Esophagus squamous epithelium (tissue), 5 donors: Measurements from ENCODE around the gene PLXNB2. TPM values are rescaled to one million over a fixed set of nuclear protein-coding genes. Genes with fewer than 3 reads are reported as not detected.
A peak's percentile ranks its signal among the peaks of the same experiment; 100 is the strongest.

ENCODE experiments used
- DNase-seq: peaks from one replicate; lab custom pipeline; 2025; lab: John Stamatoyannopoulos, UW
- H3K27ac ChIP-seq, 4 donors: fragments of 200-600 bp; sonication (generic); one replicate each; pipeline ENCODE4 v1.5.1; 2016 to 2019; ENCODE audit warnings: mild to moderate bottlenecking in 1 of 4
- H3K27me3 ChIP-seq, 4 donors: fragments of 200-600 bp; sonication (generic); 1 replicate in 3 of 4; 2 replicates in 1 of 4; pipeline versions ENCODE4 v1.5.1 to v1.6.0; 2017 to 2021; ENCODE audit warnings: antibody characterized with exemption in 1 of 4
- H3K36me3 ChIP-seq, 3 donors: fragments of 200-600 bp; sonication (generic); one replicate each; pipeline ENCODE4 v1.5.1; 2016 to 2019
- H3K4me1 ChIP-seq, 3 donors: fragments of 200-600 bp; sonication (generic); one replicate each; pipeline ENCODE4 v1.5.1; 2017 to 2019
- H3K4me3 ChIP-seq, 4 donors: fragments of 200-600 bp; sonication (generic); 1 replicate in 3 of 4; 2 replicates in 1 of 4; pipeline ENCODE4 v1.5.1; 2016 to 2019; ENCODE audit warnings: mild to moderate bottlenecking in 2 of 4, moderate library complexity in 1 of 4
- H3K9me3 ChIP-seq, 3 donors: fragments of 200-600 bp; sonication (generic); one replicate each; pipeline ENCODE4 v1.5.1; 2016 to 2019
- CTCF ChIP-seq, 6 experiments: fragments of 450-650 bp in 4 of 6; fragments of 200-600 bp in 2 of 6; sonication (generic) in 2 of 6; IDR thresholded peaks; one replicate each; pipeline ENCODE4 v1.5.1; 2016 to 2019; ENCODE audit warnings: antibody characterized with exemption in 6 of 6, mild to moderate bottlenecking in 4 of 6, moderate library complexity in 4 of 6
- POLR2A ChIP-seq, 4 donors: fragments of 450-650 bp; IDR thresholded peaks; one replicate each; pipeline ENCODE4 v1.6.1; 2017; ENCODE audit warnings: antibody characterized with exemption in 4 of 4, mild to moderate bottlenecking in 4 of 4, moderate library complexity in 3 of 4
- WGBS, 2 donors: methylation state at CpG; one replicate each; pipeline ENCODE4 v1.1.5; 2018; 5-methylcytosine and 5-hydroxymethylcytosine counted together
- intact Hi-C: fragments of 100-400 bp; cut with DNase I; formaldehyde crosslinking; loops from one replicate; pipeline ENCODE4 v1.15.0; 2022
- total RNA-seq, 4 donors: library from RNA; depleted of rRNA; stranded (reverse); fragments of >200 nt; gene quantifications; one replicate each; pipeline ENCODE4 v1.1.0, GENCODE V29; 2016
- donor health status: DM: yes; HTN: yes; CAD: no.

PLXNB2 gene
- total RNA-seq, 4 donors from 2014 or later = 80.9 to 231 (median 129) TPM

GRCh38 chr22:50280022-50280707 is 27.3 kb downstream of the PLXNB2 start:
- H3K27ac ChIP-seq = peak overlapping the region; percentile 17 to 87 (median 50)
- peaks cover 11 to 100% (median 24%) of the 10 kb centered on the region in 3 donors for H3K4me1 ChIP-seq
- peaks cover 80 to 98% (median 82%) of the 10 kb centered on the region in 3 donors for H3K36me3 ChIP-seq
- no peak for DNase-seq
- no peaks in the 10 kb centered on the region for H3K9me3 ChIP-seq
- intact Hi-C loops = loop anchor here (5.0 kb wide), 1 partner anchor 52 kb away; no protein-coding TSS in a partner anchor
- H3K4me3 ChIP-seq = no peak overlapping the region
- TF ChIP-seq CTCF (IDR thresholded peaks at IDR 0.05) = no peak
- no peak for TF ChIP-seq POLR2A (IDR thresholded peaks at IDR 0.05)
- no peaks in the 10 kb centered on the region for H3K27me3 ChIP-seq
- WGBS, 2 donors = 70 to 91% methylated on average over 2 to 17 of the region's 38 CpGs

GRCh38 chr22:50278956-50279619 is 28.4 kb downstream of the PLXNB2 start:
- Histone ChIP-seq H3K27ac (peak overlapping the region in 3 of 4 donors; percentile 17 to 42 (median 36)), H3K4me1 (peaks cover 11 to 98% (median 28%) of the 10 kb centered on the region in 3 donors), H3K36me3 (peaks cover 77 to 97% (median 84%) of the 10 kb centered on the region in 3 donors), H3K27me3 (no peaks in the 10 kb centered on the region), H3K9me3 (no peaks in the 10 kb centered on the region), H3K4me3 (no peak overlapping the region)
- DNase-seq = no peak
- 93% methylated on average over 12 of the region's 30 CpGs; no CpG with 5 or more reads in 1 of the 2 donors for WGBS, 2 donors
- TF ChIP-seq CTCF (IDR thresholded peaks at IDR 0.05) (peak in 1 of 6 experiments; percentile 4), POLR2A (IDR thresholded peaks at IDR 0.05) (no peak)
- intact Hi-C loops = no loop called here

- intact Hi-C loops = no loop called here
- Histone ChIP-seq H3K4me3 (no peak overlapping the region), H3K9me3 (no peaks in the 10 kb centered on the region), H3K36me3 (peaks cover 71 to 94% (median 79%) of the 10 kb centered on the region in 3 donors), H3K4me1 (peaks cover 11 to 93% (median 28%) of the 10 kb centered on the region in 3 donors), H3K27me3 (no peaks in the 10 kb centered on the region), H3K27ac (peak overlapping the region in 2 of 4 donors; percentile 6 to 42)
- TF ChIP-seq CTCF (IDR thresholded peaks at IDR 0.05) = no peak
- TF ChIP-seq POLR2A (IDR thresholded peaks at IDR 0.05) = no peak
- 50% methylated on average over 1 of the region's 21 CpGs; no CpG with 5 or more reads in 1 of the 2 donors for WGBS, 2 donors
- DNase-seq = no peak
Measured at GRCh38 chr22:50278461-50278860, 29.0 kb downstream of the PLXNB2 start.

GRCh38 chr22:50277761-50278160 is 29.7 kb downstream of the PLXNB2 start:
- H3K27ac ChIP-seq = peak overlapping the region in 2 of 4 donors; percentile 6 to 51
- WGBS, 2 donors = 75 to 92% methylated on average over 4 to 10 of the region's 25 CpGs
- DNase-seq = no peak
- intact Hi-C loops = loop anchor here (2.0 kb wide), 1 partner anchor 65 kb away; the partner anchor contains the start of gene PPP6R2
- H3K4me1 ChIP-seq = peaks cover 11 to 88% (median 21%) of the 10 kb centered on the region in 3 donors
- no peak overlapping the region for H3K4me3 ChIP-seq
- H3K36me3 ChIP-seq = peaks cover 65 to 90% (median 72%) of the 10 kb centered on the region in 3 donors
- no peak for TF ChIP-seq CTCF (IDR thresholded peaks at IDR 0.05)
- no peak for TF ChIP-seq POLR2A (IDR thresholded peaks at IDR 0.05)
- no peaks in the 10 kb centered on the region for H3K27me3 ChIP-seq
- H3K9me3 ChIP-seq = no peaks in the 10 kb centered on the region
